IgD-negative memory B cell (primary cell): ENCODE results near the gene GABRG3. TPM values are rescaled to one million over a fixed set of nuclear protein-coding genes. Genes with fewer than 3 reads are reported as not detected.
A peak's percentile ranks its signal among the peaks of the same experiment; 100 is the strongest.

Experiments used
- H3K27ac Mint-ChIP-seq, 3 donors: one replicate each; pipeline ENCODE4 v1.8.0; 2020 to 2022; ENCODE audit warnings: mild to moderate bottlenecking in 3 of 3, mixed read lengths in 3 of 3, moderate library complexity in 1 of 3
- H3K27me3 Mint-ChIP-seq: one replicate; pipeline ENCODE4 v1.8.0; 2021; ENCODE audit warnings: mixed read lengths
- H3K36me3 Mint-ChIP-seq: one replicate; pipeline ENCODE4 v1.8.0; 2020; ENCODE audit warnings: mild to moderate bottlenecking, mixed read lengths
- H3K4me1 Mint-ChIP-seq, 3 donors: one replicate each; pipeline ENCODE4 v1.8.0; 2020 to 2022; ENCODE audit warnings: mixed read lengths in 3 of 3, mild to moderate bottlenecking in 1 of 3
- H3K4me3 Mint-ChIP-seq, 4 donors: one replicate each; pipeline ENCODE4 v1.8.0; 2020 to 2022; ENCODE audit warnings: mild to moderate bottlenecking in 4 of 4, mixed read lengths in 4 of 4, moderate library complexity in 3 of 4
- H3K9me3 Mint-ChIP-seq, 3 donors: one replicate each; pipeline ENCODE4 v1.8.0; 2020 to 2021; ENCODE audit warnings: mixed read lengths in 3 of 3, mild to moderate bottlenecking in 1 of 3
- polyA plus RNA-seq: library from polyadenylated mRNA; unstranded; fragments of 300-500 nt; fragmentation: Illumina TruSeq; gene quantifications from one replicate; pipeline ENCODE4 v1.2.3, GENCODE V29; 2021

The GABRG3 gene
- polyA plus RNA-seq, 1 donor from 2014 or later: not detected

- no peaks in the 10 kb centered on the region for H3K27me3 Mint-ChIP-seq
- H3K4me3 Mint-ChIP-seq: no peak overlapping the region
Observed at GRCh38 chr15:27495963-27496459, 525.0 kb downstream of the GABRG3 start.

DNA sequence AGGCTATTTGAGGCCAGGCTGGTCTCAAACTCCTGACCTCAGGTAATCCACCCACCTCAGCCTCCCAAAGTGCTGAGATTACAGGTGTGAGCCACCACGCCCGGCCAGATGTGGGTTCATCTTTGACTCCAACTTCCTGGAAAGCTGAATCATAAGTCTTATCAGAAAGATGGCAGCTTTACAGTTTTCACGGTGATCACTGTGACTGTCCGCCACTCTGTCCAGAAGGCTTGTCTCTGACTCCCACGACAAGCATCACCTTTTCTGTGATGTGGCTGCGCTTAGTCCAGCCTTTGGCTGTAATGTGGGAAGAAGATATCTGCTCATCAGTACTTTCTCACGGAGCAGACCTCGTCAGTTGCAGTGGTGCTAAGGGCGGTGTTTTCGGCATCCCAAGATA, 527.7 kb downstream of the GABRG3 start:
- Mint-ChIP-seq H3K27ac (no peak overlapping the region), H3K4me3 (no peak overlapping the region), H3K4me1 (no peaks in the 10 kb centered on the region), H3K9me3 (peaks cover 8 to 32% (median 9%) of the 10 kb centered on the region in 3 donors), H3K36me3 (peaks cover 4% of the 10 kb centered on the region), H3K27me3 (no peaks in the 10 kb centered on the region)

More at GRCh38 chr15:27495963-27496459, 525.0 kb downstream of the GABRG3 start:
- no peaks in the 10 kb centered on the region for H3K4me1 Mint-ChIP-seq
- peaks cover 4 to 21% (median 9%) of the 10 kb centered on the region in 3 donors for H3K9me3 Mint-ChIP-seq
- no peak overlapping the region for H3K27ac Mint-ChIP-seq
- no peaks in the 10 kb centered on the region for H3K36me3 Mint-ChIP-seq

GRCh38 chr15:27499191-27499590, 528.2 kb downstream of the GABRG3 start:
- Mint-ChIP-seq H3K27me3 (no peaks in the 10 kb centered on the region), H3K4me3 (no peak overlapping the region), H3K36me3 (peaks cover 4% of the 10 kb centered on the region), H3K9me3 (peaks cover 8 to 32% (median 9%) of the 10 kb centered on the region in 3 donors), H3K27ac (no peak overlapping the region), H3K4me1 (no peaks in the 10 kb centered on the region)

GRCh38 chr15:27499719-27500118, 528.7 kb downstream of the GABRG3 start:
- H3K27ac Mint-ChIP-seq: no peak overlapping the region
- H3K36me3 Mint-ChIP-seq: peaks cover 4% of the 10 kb centered on the region
- no peaks in the 10 kb centered on the region for H3K4me1 Mint-ChIP-seq
- no peaks in the 10 kb centered on the region for H3K27me3 Mint-ChIP-seq
- H3K4me3 Mint-ChIP-seq: no peak overlapping the region
- H3K9me3 Mint-ChIP-seq: peaks cover 6 to 28% (median 8%) of the 10 kb centered on the region in 3 donors

- Mint-ChIP-seq H3K4me1 (no peaks in the 10 kb centered on the region), H3K9me3 (peaks cover 6 to 26% (median 8%) of the 10 kb centered on the region in 3 donors), H3K27ac (no peak overlapping the region), H3K4me3 (no peak overlapping the region), H3K27me3 (no peaks in the 10 kb centered on the region), H3K36me3 (peaks cover 4% of the 10 kb centered on the region)
Observed at GRCh38 chr15:27500206-27500605, 529.2 kb downstream of the GABRG3 start.

DNA sequence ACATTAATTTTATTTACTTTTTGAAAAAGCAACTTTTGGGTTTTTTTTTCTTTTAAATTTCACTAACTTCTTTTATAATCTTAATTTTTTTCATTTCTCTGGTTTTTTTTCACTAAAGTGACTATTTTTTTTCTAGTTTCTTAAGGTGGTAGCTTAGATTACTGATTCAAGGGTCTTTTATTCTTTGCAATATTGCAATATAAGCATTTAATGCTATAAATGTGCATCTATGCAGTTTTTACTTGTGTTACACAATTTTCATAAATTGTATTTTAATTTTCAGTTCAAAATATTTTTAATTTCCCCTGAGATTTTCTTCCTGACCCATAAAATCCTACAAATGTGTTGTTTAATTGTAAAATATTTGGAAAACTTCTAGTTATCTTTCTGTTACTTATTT, 535.8 kb downstream of the GABRG3 start:
- no peak overlapping the region for H3K4me3 Mint-ChIP-seq
- no peaks in the 10 kb centered on the region for H3K27me3 Mint-ChIP-seq
- H3K27ac Mint-ChIP-seq: no peak overlapping the region
- H3K9me3 Mint-ChIP-seq: peaks cover 6 to 27% (median 9%) of the 10 kb centered on the region in 3 donors
- peaks cover 4% of the 10 kb centered on the region for H3K36me3 Mint-ChIP-seq
- no peaks in the 10 kb centered on the region for H3K4me1 Mint-ChIP-seq

DNA sequence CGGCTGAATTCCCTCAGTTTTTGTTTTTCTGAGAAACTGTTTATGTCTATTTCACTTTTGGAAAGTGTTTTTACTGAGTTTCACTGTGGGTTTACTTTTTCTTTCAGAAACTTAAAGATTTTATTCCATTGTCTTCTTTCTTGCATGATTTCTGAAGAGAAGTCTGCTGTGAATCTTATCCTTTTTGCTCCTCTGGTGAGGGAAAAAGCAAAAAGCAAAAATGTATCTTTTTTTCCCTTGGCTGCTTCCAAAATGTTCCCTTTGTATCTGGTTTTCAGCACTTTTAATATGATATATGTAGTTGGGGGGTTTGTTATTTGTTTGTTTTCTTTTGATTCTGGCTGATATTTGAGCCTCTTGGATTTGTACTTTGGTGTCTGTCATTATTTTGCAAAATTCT, 538.0 kb downstream of the GABRG3 start:
- Mint-ChIP-seq H3K9me3 (peaks cover 6 to 28% (median 7%) of the 10 kb centered on the region in 3 donors), H3K27ac (no peak overlapping the region), H3K4me1 (no peaks in the 10 kb centered on the region), H3K27me3 (no peaks in the 10 kb centered on the region), H3K36me3 (peaks cover 1% of the 10 kb centered on the region), H3K4me3 (no peak overlapping the region)

GRCh38 chr15:27512281-27513001, 541.5 kb downstream of the GABRG3 start:
- Mint-ChIP-seq H3K4me1 (no peaks in the 10 kb centered on the region), H3K27me3 (no peaks in the 10 kb centered on the region), H3K27ac (no peak overlapping the region), H3K9me3 (peaks cover 3 to 27% (median 14%) of the 10 kb centered on the region in 3 donors), H3K4me3 (no peak overlapping the region), H3K36me3 (peaks cover 1% of the 10 kb centered on the region)

DNA sequence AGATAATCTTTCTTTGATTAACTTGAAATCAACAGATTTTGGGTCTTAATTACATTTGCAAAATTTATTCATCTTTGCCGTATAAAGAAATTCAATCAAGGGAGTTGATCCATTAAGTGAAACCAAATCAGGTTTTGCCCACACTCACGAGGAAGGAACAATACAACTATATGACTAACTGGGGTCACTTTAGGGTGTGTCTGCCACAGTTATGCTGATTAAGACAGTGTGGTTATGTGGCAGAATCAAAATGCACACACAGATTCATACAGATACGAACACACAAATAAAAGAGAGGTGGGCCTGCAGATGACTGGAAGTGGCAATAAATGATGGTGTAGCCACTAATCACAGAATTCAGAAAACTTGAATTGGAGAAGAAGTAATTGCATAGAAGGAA, 543.5 kb downstream of the GABRG3 start:
- Mint-ChIP-seq H3K4me3 (no peak overlapping the region), H3K27ac (peak overlapping the region in 1 of 3 donors; percentile 6), H3K36me3 (peaks cover 1% of the 10 kb centered on the region), H3K27me3 (no peaks in the 10 kb centered on the region), H3K4me1 (no peaks in the 10 kb centered on the region), H3K9me3 (peaks cover 9 to 26% (median 12%) of the 10 kb centered on the region in 3 donors)

GRCh38 chr15:27527490-27528067, 556.6 kb downstream of the GABRG3 start:
- H3K4me3 Mint-ChIP-seq: no peak overlapping the region
- H3K27me3 Mint-ChIP-seq: no peaks in the 10 kb centered on the region
- H3K27ac Mint-ChIP-seq: no peak overlapping the region
- no peaks in the 10 kb centered on the region for H3K36me3 Mint-ChIP-seq
- H3K9me3 Mint-ChIP-seq: peaks cover 8 to 38% (median 11%) of the 10 kb centered on the region in 3 donors
- H3K4me1 Mint-ChIP-seq: no peaks in the 10 kb centered on the region

DNA sequence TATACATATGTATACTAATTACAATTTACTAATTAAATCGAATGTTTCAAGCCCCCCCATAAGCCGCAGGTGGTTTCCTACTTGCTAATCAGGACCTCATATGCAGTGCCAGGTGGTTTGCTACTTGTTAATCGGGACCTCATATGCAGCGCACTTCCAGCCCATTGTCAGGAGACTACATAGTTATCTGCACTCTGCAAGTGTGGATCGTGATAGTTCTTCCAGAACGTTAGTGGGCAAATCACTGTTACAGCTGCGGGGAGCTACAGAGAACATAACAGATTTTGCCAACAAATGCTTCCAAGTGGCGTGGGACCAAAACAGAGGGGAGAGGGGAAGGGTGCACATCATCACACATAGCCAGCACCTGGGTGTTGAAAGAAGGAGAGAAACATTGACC, 558.4 kb downstream of the GABRG3 start:
- Mint-ChIP-seq H3K27ac (no peak overlapping the region), H3K4me1 (no peaks in the 10 kb centered on the region), H3K4me3 (no peak overlapping the region), H3K27me3 (no peaks in the 10 kb centered on the region), H3K9me3 (peaks cover 5 to 28% (median 7%) of the 10 kb centered on the region in 3 donors), H3K36me3 (no peaks in the 10 kb centered on the region)

DNA sequence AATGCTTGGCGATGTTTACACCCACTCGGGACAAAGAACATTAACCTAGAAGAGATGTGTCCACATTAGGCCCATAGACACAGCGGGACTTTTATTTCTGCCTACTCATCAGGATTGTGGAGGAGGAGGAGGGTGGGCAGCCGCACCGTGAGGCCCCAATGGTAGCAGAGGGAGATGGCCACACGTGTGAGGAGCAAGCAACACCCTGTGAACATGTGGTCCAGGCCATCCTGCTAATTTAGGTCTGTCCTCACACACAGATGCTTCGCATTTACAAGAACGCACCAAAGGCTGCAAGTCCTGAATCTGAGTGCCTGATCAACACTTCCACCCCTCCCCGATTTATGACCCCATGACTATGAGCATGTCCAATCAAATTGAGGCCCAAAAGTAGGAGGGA, 560.0 kb downstream of the GABRG3 start:
- Mint-ChIP-seq H3K36me3 (no peaks in the 10 kb centered on the region), H3K9me3 (peaks cover 7 to 16% (median 11%) of the 10 kb centered on the region in 3 donors), H3K4me3 (no peak overlapping the region), H3K27ac (no peak overlapping the region), H3K27me3 (no peaks in the 10 kb centered on the region), H3K4me1 (no peaks in the 10 kb centered on the region)

GRCh38 chr15:27532358-27532757, 561.4 kb downstream of the GABRG3 start:
- peaks cover 5 to 9% (median 6%) of the 10 kb centered on the region in 3 donors for H3K9me3 Mint-ChIP-seq
- H3K4me1 Mint-ChIP-seq: no peaks in the 10 kb centered on the region
- no peaks in the 10 kb centered on the region for H3K27me3 Mint-ChIP-seq
- no peaks in the 10 kb centered on the region for H3K36me3 Mint-ChIP-seq
- H3K4me3 Mint-ChIP-seq: no peak overlapping the region
- no peak overlapping the region for H3K27ac Mint-ChIP-seq

GRCh38 chr15:27535445-27536129, 564.6 kb downstream of the GABRG3 start:
- Mint-ChIP-seq H3K27me3 (no peaks in the 10 kb centered on the region), H3K27ac (peak overlapping the region in 1 of 3 donors; percentile 35), H3K9me3 (peaks cover 2 to 11% (median 5%) of the 10 kb centered on the region in 3 donors), H3K4me1 (no peaks in the 10 kb centered on the region), H3K36me3 (peaks cover 1% of the 10 kb centered on the region), H3K4me3 (no peak overlapping the region)

- Mint-ChIP-seq H3K4me1 (no peaks in the 10 kb centered on the region), H3K27ac (no peak overlapping the region), H3K9me3 (peaks cover 0 to 11% (median 0%) of the 10 kb centered on the region in 3 donors), H3K36me3 (peaks cover 1% of the 10 kb centered on the region), H3K27me3 (no peaks in the 10 kb centered on the region), H3K4me3 (no peak overlapping the region)
Observed at GRCh38 chr15:27538325-27538724, 567.3 kb downstream of the GABRG3 start.
